DND-41 (cell line): ENCODE data around the gene HSPA4L.

ENCODE experiments used
- EZH2 ChIP-seq: IDR thresholded peaks from 3 replicates; pipeline ENCODE4 v1.6.1; 2012; ENCODE audit warnings: borderline replicate concordance, low read depth, mild to moderate bottlenecking, moderate library complexity, low read length, inconsistent platforms; ENCODE audit not compliant: severe bottlenecking
- TF ChIP-seq, protein P1 (sequence below): IDR thresholded peaks from 2 replicates; pipeline ENCODE4 v1.5.1; 2012; ENCODE audit warnings: borderline replicate concordance, low read length, moderate library complexity, mild to moderate bottlenecking; ENCODE audit not compliant: poor library complexity, severe bottlenecking; ENCODE audit errors: extremely low read depth

DNA sequence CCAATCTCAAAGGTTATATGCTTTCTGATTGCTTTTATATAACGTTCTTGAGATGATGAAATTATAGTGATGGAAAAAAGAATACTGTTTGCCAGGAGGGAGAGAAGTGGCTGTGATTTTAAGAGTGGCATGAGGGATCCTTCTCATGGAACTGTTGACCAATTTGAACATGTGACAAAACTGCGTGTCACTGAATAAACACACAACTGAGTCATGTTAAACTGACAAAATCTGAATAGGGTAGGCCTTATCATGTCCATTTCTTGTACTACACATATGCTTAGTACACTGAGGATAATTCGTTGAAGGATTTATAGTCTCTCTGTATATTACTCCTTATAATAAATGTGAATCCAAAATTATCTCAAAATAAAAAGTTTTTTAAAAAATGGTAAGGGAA is 22.2 kb upstream of the HSPA4L start:
- TF ChIP-seq, protein P1, sequence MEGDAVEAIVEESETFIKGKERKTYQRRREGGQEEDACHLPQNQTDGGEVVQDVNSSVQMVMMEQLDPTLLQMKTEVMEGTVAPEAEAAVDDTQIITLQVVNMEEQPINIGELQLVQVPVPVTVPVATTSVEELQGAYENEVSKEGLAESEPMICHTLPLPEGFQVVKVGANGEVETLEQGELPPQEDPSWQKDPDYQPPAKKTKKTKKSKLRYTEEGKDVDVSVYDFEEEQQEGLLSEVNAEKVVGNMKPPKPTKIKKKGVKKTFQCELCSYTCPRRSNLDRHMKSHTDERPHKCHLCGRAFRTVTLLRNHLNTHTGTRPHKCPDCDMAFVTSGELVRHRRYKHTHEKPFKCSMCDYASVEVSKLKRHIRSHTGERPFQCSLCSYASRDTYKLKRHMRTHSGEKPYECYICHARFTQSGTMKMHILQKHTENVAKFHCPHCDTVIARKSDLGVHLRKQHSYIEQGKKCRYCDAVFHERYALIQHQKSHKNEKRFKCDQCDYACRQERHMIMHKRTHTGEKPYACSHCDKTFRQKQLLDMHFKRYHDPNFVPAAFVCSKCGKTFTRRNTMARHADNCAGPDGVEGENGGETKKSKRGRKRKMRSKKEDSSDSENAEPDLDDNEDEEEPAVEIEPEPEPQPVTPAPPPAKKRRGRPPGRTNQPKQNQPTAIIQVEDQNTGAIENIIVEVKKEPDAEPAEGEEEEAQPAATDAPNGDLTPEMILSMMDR, result no peak
- no peak for TF ChIP-seq EZH2
